ENCODE results near the gene DFFA.
"Not testable (repeated sequence)": the region's sequence is repeated elsewhere in the genome, so short reads cannot be mapped to it uniquely, and the experiment has no call there.

DFFA gene

DNA sequence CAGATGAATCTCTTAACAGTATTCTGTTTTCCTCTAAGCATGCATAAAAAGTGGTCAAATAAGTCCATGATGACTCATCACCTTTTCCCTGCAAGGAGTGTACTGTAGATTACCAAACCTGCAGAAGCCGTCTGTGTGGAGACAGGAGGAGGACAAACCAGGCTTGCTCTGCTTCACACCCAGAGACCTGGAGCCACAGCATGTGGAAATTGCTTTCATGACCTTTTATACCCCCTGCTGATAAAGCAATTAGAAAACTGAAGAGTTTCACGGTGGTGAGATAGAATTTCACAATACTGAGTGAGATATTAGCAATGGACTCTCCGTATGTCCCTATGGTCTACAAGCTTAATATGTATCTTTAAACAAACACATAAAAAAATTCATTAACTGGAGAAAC is 13.1 kb downstream of the DFFA start:
- H3K9me3 Mint-ChIP-seq: no peaks in the 10 kb centered on the region
- H3K4me1 Mint-ChIP-seq (ENCODE audit: low read depth): no peaks in the 10 kb centered on the region
- no peaks in the 10 kb centered on the region for H3K27me3 Mint-ChIP-seq
- H3K4me3 Mint-ChIP-seq: no peak overlapping the region
- H3K36me3 Mint-ChIP-seq (ENCODE audit: low read depth): peaks cover 62% of the 10 kb centered on the region
- no peak overlapping the region for H3K27ac Mint-ChIP-seq
- intact Hi-C loops (cut with micrococcal nuclease): no loop called here

GRCh38 chr1:10457875-10458274 is 14.5 kb downstream of the DFFA start:
- H3K9me3 Mint-ChIP-seq: no peaks in the 10 kb centered on the region
- H3K4me1 Mint-ChIP-seq (ENCODE audit: low read depth): no peaks in the 10 kb centered on the region
- intact Hi-C loops (cut with micrococcal nuclease): no loop called here
- no peak overlapping the region for H3K27ac Mint-ChIP-seq
- no peaks in the 10 kb centered on the region for H3K27me3 Mint-ChIP-seq
- no peak overlapping the region for H3K4me3 Mint-ChIP-seq
- H3K36me3 Mint-ChIP-seq (ENCODE audit: low read depth): peaks cover 49% of the 10 kb centered on the region

DNA sequence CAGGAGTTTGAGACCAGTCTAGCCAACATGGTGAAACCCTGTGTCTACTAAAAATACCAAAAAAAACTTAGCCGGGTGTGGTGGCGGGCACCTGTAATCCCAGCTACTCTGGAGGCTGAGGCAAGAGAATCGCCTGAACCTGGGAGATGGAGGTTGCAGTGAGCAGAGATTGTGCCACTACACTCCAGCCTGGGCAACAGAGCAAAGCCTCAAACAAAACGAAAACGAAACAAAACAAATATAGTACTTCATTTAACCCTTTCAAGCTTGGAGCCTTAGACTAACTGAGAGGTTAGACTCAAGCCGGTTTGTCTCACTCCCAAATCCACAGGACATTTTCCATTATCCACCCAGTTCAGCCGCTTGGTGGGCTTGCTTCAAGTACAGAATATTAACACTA is 14.9 kb downstream of the DFFA start:
- intact Hi-C loops (cut with micrococcal nuclease); H3K27me3 Mint-ChIP-seq; H3K27ac Mint-ChIP-seq; H3K4me1 Mint-ChIP-seq (ENCODE audit: low read depth); H3K9me3 Mint-ChIP-seq; H3K4me3 Mint-ChIP-seq: not testable (repeated sequence)
- H3K36me3 Mint-ChIP-seq (ENCODE audit: low read depth): peaks cover 45% of the 10 kb centered on the region

- no peaks in the 10 kb centered on the region for H3K9me3 Mint-ChIP-seq
- H3K36me3 Mint-ChIP-seq (ENCODE audit: low read depth): peaks cover 37% of the 10 kb centered on the region
- no peaks in the 10 kb centered on the region for H3K4me1 Mint-ChIP-seq (ENCODE audit: low read depth)
- intact Hi-C loops (cut with micrococcal nuclease): no loop called here
- no peak overlapping the region for H3K4me3 Mint-ChIP-seq
- peaks cover 2% of the 10 kb centered on the region for H3K27me3 Mint-ChIP-seq
- no peak overlapping the region for H3K27ac Mint-ChIP-seq
Observed at GRCh38 chr1:10456661-10457060, 15.7 kb downstream of the DFFA start.

- Mint-ChIP-seq H3K4me1 (ENCODE audit: low read depth) (no peaks in the 10 kb centered on the region), H3K4me3 (no peak overlapping the region), H3K36me3 (ENCODE audit: low read depth) (peaks cover 31% of the 10 kb centered on the region), H3K27ac (no peak overlapping the region), H3K27me3 (peaks cover 8% of the 10 kb centered on the region), H3K9me3 (no peaks in the 10 kb centered on the region)
- intact Hi-C loops (cut with micrococcal nuclease): no loop called here
Observed at GRCh38 chr1:10456048-10456447, 16.3 kb downstream of the DFFA start.

DNA sequence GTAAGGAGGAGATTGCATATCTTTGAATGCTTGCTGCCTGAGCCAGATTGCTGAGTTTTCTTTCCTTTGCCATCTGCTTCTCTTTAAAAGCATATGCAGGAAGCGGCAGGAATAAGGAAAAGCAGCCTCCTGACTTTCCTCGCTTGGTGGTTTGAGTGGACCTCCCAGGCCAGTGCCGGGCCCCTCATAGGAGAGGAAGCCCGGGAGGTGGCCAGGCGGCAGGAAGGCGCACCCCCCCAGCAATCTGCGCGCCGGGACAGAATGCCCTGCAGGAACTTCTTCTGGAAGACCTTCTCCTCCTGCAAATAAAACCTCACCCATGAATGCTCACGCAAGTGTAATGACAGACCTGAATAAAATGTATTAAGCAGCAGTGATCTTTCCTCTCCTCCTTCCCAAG is 21.0 kb downstream of the DFFA start:
- Mint-ChIP-seq H3K27ac (no peak overlapping the region), H3K9me3 (no peaks in the 10 kb centered on the region), H3K36me3 (ENCODE audit: low read depth) (peaks cover 5% of the 10 kb centered on the region), H3K4me1 (ENCODE audit: low read depth) (no peaks in the 10 kb centered on the region), H3K27me3 (peaks cover 14% of the 10 kb centered on the region), H3K4me3 (no peak overlapping the region)
- intact Hi-C loops (cut with micrococcal nuclease): no loop called here

DNA sequence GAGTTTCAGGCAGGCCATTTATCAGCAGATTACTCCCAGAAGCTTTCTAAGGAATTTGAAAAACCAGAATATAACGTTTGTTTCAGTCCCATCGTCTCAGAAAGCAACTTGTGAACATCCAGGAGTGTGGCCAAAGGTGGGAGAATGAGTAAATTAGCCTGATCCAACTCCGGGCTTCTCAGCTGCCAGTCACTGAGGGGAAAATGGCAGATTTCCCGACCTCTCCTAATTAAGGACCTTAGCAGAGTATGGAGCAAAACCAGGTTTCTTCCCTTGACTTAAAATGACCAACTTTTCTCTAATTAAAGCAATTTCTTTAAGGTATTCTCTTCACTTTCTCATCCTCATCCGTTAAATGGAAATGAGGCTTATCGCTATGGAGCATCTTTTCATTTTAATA is 21.5 kb downstream of the DFFA start:
- Mint-ChIP-seq H3K27ac (no peak overlapping the region), H3K9me3 (no peaks in the 10 kb centered on the region), H3K36me3 (ENCODE audit: low read depth) (peaks cover under 1% of the 10 kb centered on the region), H3K4me3 (no peak overlapping the region), H3K4me1 (ENCODE audit: low read depth) (no peaks in the 10 kb centered on the region), H3K27me3 (peaks cover 14% of the 10 kb centered on the region)
- intact Hi-C loops (cut with micrococcal nuclease): no loop called here

GRCh38 chr1:10450156-10450814 is 22.0 kb downstream of the DFFA start:
- Mint-ChIP-seq H3K4me3 (no peak overlapping the region), H3K27ac (no peak overlapping the region), H3K36me3 (ENCODE audit: low read depth) (no peaks in the 10 kb centered on the region), H3K4me1 (ENCODE audit: low read depth) (no peaks in the 10 kb centered on the region), H3K27me3 (peaks cover 14% of the 10 kb centered on the region), H3K9me3 (no peaks in the 10 kb centered on the region)
- intact Hi-C loops (cut with micrococcal nuclease): no loop called here

DNA sequence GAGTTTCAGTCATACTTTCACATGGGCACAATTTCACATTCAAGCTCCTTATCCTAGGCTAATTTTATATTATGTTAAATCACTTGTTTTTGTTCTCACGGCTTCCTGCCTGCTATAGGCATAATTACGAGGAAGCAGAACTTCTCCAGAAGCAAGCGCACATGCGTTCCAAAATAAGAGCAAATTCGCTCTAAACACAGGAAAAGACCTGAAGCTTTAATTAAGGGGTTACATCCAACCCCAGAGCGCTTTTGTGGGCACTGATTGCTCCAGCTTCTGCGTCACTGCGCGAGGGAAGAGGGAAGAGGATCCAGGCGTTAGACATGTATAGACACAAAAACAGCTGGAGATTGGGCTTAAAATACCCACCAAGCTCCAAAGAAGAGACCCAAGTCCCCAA is 22.6 kb downstream of the DFFA start, which contains the start of gene CORT:
Gene CORT, plus strand, starts transcription at position 281 of the 400 bp plus-strand sequence. CDS start 193 bp downstream, outside the sequence.
- peaks cover 14% of the 10 kb centered on the region for H3K27me3 Mint-ChIP-seq
- no peaks in the 10 kb centered on the region for H3K9me3 Mint-ChIP-seq
- no peaks in the 10 kb centered on the region for H3K36me3 Mint-ChIP-seq (ENCODE audit: low read depth)
- no peak within 1 kb of the TSS for H3K4me3 Mint-ChIP-seq
- intact Hi-C loops (cut with micrococcal nuclease): no loop called here
- H3K4me1 Mint-ChIP-seq (ENCODE audit: low read depth): no peaks in the 10 kb centered on the region
- H3K27ac Mint-ChIP-seq: no peak within 1 kb of the TSS

DNA sequence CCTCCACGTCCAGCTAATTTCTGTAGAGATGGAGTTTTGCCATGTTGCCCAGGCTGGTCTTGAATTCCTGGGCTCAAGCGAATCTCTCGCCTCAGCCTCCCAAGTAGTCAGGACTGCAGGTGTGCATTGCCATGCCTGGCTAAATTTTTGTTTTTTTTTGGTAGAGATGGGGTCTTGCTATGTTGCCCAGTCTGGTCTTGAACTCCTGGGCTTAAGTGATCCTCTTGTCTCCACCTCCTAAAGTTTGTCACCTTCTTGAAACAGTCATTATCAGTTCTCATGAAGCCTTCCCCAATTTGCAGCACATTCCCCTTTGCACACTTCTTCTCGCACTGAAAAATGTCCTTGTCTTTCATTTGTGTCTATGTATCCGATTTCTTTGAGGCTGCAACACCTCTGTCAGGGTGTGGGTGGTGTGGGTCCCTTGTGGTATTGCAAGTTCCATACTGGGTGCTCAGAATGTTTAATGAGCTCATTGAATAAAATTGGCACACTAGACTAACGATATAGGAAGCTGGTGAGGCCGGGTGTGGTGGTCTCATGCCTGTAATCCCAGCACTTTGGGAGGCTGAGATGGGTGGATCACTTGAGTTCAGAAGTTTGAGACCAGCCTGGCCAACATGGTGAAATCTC is 25.4 kb downstream of the DFFA start:
- intact Hi-C loops (cut with micrococcal nuclease): no loop called here
- Mint-ChIP-seq H3K27me3 (peaks cover 12% of the 10 kb centered on the region), H3K36me3 (ENCODE audit: low read depth) (no peaks in the 10 kb centered on the region), H3K9me3 (no peaks in the 10 kb centered on the region), H3K4me3 (no peak overlapping the region), H3K4me1 (ENCODE audit: low read depth) (no peaks in the 10 kb centered on the region), H3K27ac (no peak overlapping the region)

- Mint-ChIP-seq H3K4me1 (ENCODE audit: low read depth) (no peaks in the 10 kb centered on the region), H3K27me3 (no peaks in the 10 kb centered on the region), H3K36me3 (ENCODE audit: low read depth) (no peaks in the 10 kb centered on the region), H3K27ac (no peak overlapping the region), H3K4me3 (no peak overlapping the region), H3K9me3 (no peaks in the 10 kb centered on the region)
- intact Hi-C loops (cut with micrococcal nuclease): no loop called here
Observed at GRCh38 chr1:10444795-10445397, 27.4 kb downstream of the DFFA start.

- intact Hi-C loops (cut with micrococcal nuclease): no loop called here
- Mint-ChIP-seq H3K27me3 (no peaks in the 10 kb centered on the region), H3K4me3 (no peak overlapping the region), H3K36me3 (ENCODE audit: low read depth) (no peaks in the 10 kb centered on the region), H3K4me1 (ENCODE audit: low read depth) (no peaks in the 10 kb centered on the region), H3K9me3 (no peaks in the 10 kb centered on the region), H3K27ac (no peak overlapping the region)
Observed at GRCh38 chr1:10444248-10444647, 28.1 kb downstream of the DFFA start.

DNA sequence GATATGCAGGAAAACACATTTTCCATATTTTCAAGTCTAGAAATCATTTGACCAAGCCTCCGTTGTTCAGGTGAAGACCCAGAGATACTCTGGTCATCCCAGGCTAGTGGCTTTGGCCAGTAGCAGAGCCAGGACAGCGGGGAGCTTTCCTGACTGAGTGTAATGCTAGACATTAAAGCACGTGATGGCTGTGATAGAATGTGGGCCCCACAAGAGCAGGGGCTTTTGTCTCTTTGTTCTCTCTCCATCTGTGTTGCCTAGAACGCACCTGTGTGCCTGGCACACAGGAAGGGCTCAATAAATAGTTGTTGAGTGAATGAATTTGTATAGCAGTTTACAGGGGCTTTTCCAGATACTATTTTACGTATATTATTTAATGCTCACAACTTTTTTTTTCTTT is 31.5 kb downstream of the DFFA start:
- Mint-ChIP-seq H3K27me3 (no peaks in the 10 kb centered on the region), H3K4me1 (ENCODE audit: low read depth) (no peaks in the 10 kb centered on the region), H3K36me3 (ENCODE audit: low read depth) (no peaks in the 10 kb centered on the region), H3K27ac (no peak overlapping the region), H3K9me3 (no peaks in the 10 kb centered on the region), H3K4me3 (no peak overlapping the region)
- intact Hi-C loops (cut with micrococcal nuclease): no loop called here

DNA sequence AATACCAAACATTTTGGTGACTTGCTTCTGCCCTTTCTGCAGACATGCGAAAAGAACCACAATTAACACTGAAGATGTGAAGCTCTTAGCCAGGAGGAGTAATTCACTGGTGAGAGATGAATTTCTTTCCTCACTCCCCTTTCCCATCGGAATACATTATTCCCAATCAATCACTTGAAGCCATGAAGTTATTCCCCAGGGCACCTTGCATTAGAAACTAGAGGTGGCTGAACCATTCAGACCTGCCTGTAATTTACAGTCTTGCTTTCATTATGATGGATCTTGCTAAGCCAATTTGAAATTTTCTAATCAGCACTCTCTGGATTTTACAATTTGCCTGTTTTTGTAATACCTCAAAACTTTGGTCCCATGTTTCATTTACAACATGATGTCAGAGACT is 32.0 kb downstream of the DFFA start:
- no peaks in the 10 kb centered on the region for H3K4me1 Mint-ChIP-seq (ENCODE audit: low read depth)
- H3K4me3 Mint-ChIP-seq: no peak overlapping the region
- no peaks in the 10 kb centered on the region for H3K36me3 Mint-ChIP-seq (ENCODE audit: low read depth)
- intact Hi-C loops (cut with micrococcal nuclease): no loop called here
- no peaks in the 10 kb centered on the region for H3K27me3 Mint-ChIP-seq
- H3K9me3 Mint-ChIP-seq: no peaks in the 10 kb centered on the region
- H3K27ac Mint-ChIP-seq: no peak overlapping the region

Measured in dendritic cell treated with granulocyte-macrophage colony-stimulating factor and Interleukin-4, amounts not matched to agents 40 ng/mL and 50 ng/mL, for 4 days (primary cell).